K562 (cell line): ENCODE data around the gene OR2V2. TPM values are rescaled to one million over a fixed set of nuclear protein-coding genes. Genes with fewer than 3 reads are reported as not detected.

Source experiments
- ATAC-seq: fragments of 200-7000 bp; cut with Tn5 transposase; 3 replicates; pipeline ENCODE4 v1.9.1; 2020; ENCODE audit warnings: moderate library complexity
- BruUV-seq: library from RNA; stranded (reverse); fragments of 400-500 nt; replicated peaks from 2 replicates; lab custom pipeline; 2021; lab: Mats Ljungman, UMichigan
- CTCF ChIA-PET: fragments of 300-600 bp; formaldehyde crosslinking; extraction: SDS; loops from one replicate; lab custom pipeline; 2021; ENCODE audit warnings: low intra/inter-chr PET ratio; lab: Yijun Ruan, JAX
- POLR2A ChIA-PET: fragments of 300-600, 350-650 bp; sonication (Branson Sonifier 250); formaldehyde crosslinking; extraction: SDS; loops from one replicate; lab custom pipeline; 2021; ENCODE audit warnings: antibody characterized with exemption, inconsistent platforms; lab: Yijun Ruan, JAX
- DNase-seq, 4 experiments: peaks; one replicate each; pipeline versions ENCODE4 v3.0.0 to v3.0.0-alpha.2; 2011 to 2018; ENCODE audit warnings: low spot score in 3 of 4, mixed read lengths in 3 of 4; ENCODE audit errors: extremely low read depth in 1 of 4
- FAIRE-seq: peaks from 2 replicates; lab custom pipeline; 2011; peaks lifted over from hg19 to GRCh38; lab: Jason Lieb, UNC
- H2AFZ ChIP-seq: 2 replicates; pipeline ENCODE4 v1.6.0; 2011; ENCODE audit warnings: low read depth, low read length, control low read depth, inconsistent platforms
- H3K27ac ChIP-seq: fragments of 200-600 bp; 3 replicates; pipeline ENCODE4 v1.8.0; 2011; ENCODE audit warnings: low read depth, mild to moderate bottlenecking, control low read depth, inconsistent platforms, low read length, moderate library complexity, mixed read lengths; ENCODE audit errors: extremely low read depth
- H3K27me3 ChIP-seq, 2 experiments: fragments of 300-600 bp in 1 of 2; 2 replicates in 1 of 2; 3 replicates in 1 of 2; pipeline versions ENCODE4 v1.6.0 to v1.8.0; 2011; ENCODE audit warnings: inconsistent platforms in 2 of 2, low read length in 2 of 2, mild to moderate bottlenecking in 1 of 2, mixed read lengths in 1 of 2, moderate library complexity in 1 of 2; ENCODE audit not compliant: control insufficient read depth in 2 of 2, insufficient read depth in 2 of 2
- H3K36me3 ChIP-seq: fragments of 300-600 bp; 3 replicates; pipeline ENCODE4 v1.8.0; 2011; ENCODE audit warnings: mild to moderate bottlenecking, low read length, inconsistent platforms; ENCODE audit not compliant: control insufficient read depth, insufficient read depth
- H3K4me1 ChIP-seq, 2 experiments: fragments of 200-600 bp in 1 of 2; replicated peaks in 1 of 2; 2 replicates in 1 of 2; 3 replicates in 1 of 2; pipeline versions ENCODE4 v1.5.1 to v1.8.0; 2011; ENCODE audit warnings: inconsistent platforms in 2 of 2, low read length in 2 of 2, mild to moderate bottlenecking in 1 of 2, mixed read lengths in 1 of 2, moderate library complexity in 1 of 2; ENCODE audit not compliant: control insufficient read depth in 2 of 2, insufficient read depth in 2 of 2
- H3K4me2 ChIP-seq: 2 replicates; pipeline ENCODE4 v1.6.1; 2011; ENCODE audit warnings: low read length, control low read depth, inconsistent platforms, mixed read lengths; ENCODE audit not compliant: insufficient read depth
- H3K4me3 ChIP-seq: fragments of 200-600 bp; sonication (generic), shearing (Covaris generic); 2 replicates; pipeline ENCODE4 v1.5.1; 2016; ENCODE audit warnings: control low read depth, inconsistent platforms
- H3K79me2 ChIP-seq: fragments of 200-600 bp; 3 replicates; pipeline ENCODE4 v1.8.0; 2011; ENCODE audit warnings: low read length, inconsistent platforms; ENCODE audit not compliant: control insufficient read depth, insufficient read depth
- H3K9ac ChIP-seq, 2 experiments: 2 replicates each; pipeline versions ENCODE4 v1.6.0 to v1.6.1; 2011; ENCODE audit warnings: low read depth in 2 of 2, low read length in 2 of 2, control low read depth in 1 of 2, inconsistent platforms in 1 of 2, mild to moderate bottlenecking in 1 of 2, mixed read lengths in 1 of 2; ENCODE audit not compliant: insufficient read depth in 1 of 2
- H3K9me1 ChIP-seq: one replicate; pipeline ENCODE4 v1.6.0; 2011; ENCODE audit warnings: inconsistent platforms, mild to moderate bottlenecking, low read length, moderate library complexity; ENCODE audit not compliant: control insufficient read depth, insufficient read depth
- H3K9me3 ChIP-seq: replicated peaks from 2 replicates; pipeline ENCODE4 v1.5.1; 2011; ENCODE audit warnings: low read depth, low read length, inconsistent platforms; ENCODE audit not compliant: control insufficient read depth, insufficient read depth
- H4K20me1 ChIP-seq: replicated peaks from 2 replicates; pipeline ENCODE4 v1.6.1; 2011; ENCODE audit warnings: low read length, inconsistent platforms, mixed read lengths; ENCODE audit not compliant: control insufficient read depth, insufficient read depth
- ATF7 ChIP-seq: fragments of 450-650 bp; IDR thresholded peaks from 2 replicates; pipeline ENCODE4 v1.7.1; 2014; ENCODE audit warnings: mild to moderate bottlenecking, moderate library complexity
- CAMTA2 ChIP-seq: fragments of 250-450 bp; sonication (Bioruptor Pico); conservative IDR thresholded peaks from 2 replicates; pipeline ENCODE4 v1.5.1; 2022
- CBFB ChIP-seq: sonication (generic); formaldehyde crosslinking; IDR thresholded peaks from 2 replicates; pipeline ENCODE4 v1.4.0; 2020; ENCODE audit warnings: mild to moderate bottlenecking, missing genetic modification reagents
- CHCHD3 ChIP-seq: fragments of 250-450 bp; sonication (Bioruptor Pico); IDR thresholded peaks from 2 replicates; pipeline ENCODE4 v2.1.2; 2022; ENCODE audit warnings: mild to moderate bottlenecking
- MCM2 ChIP-seq: fragments of 450-650 bp; IDR thresholded peaks from 2 replicates; pipeline ENCODE4 v1.6.1; 2017; ENCODE audit warnings: low read depth, mild to moderate bottlenecking
- ZBTB9 ChIP-seq: fragments of 450-650 bp; formaldehyde crosslinking; IDR thresholded peaks from 2 replicates; pipeline ENCODE4 v1.4.0; 2020; ENCODE audit warnings: mild to moderate bottlenecking, moderate library complexity
- ZNF699 ChIP-seq: fragments of 250-450 bp; sonication (Bioruptor Pico); IDR thresholded peaks from 2 replicates; pipeline ENCODE4 v1.8.0; 2021; ENCODE audit warnings: mild to moderate bottlenecking, moderate library complexity; ENCODE audit not compliant: insufficient replicate concordance
- WGBS: fragments of 100-300 bp; shearing (Covaris generic); methylation state at CpG from one replicate; pipeline ENCODE4 v1.1.6; 2016; ENCODE audit warnings: low coverage, mixed read lengths; ENCODE audit not compliant: insufficient coverage; ENCODE audit errors: missing lambda C conversion rate; 5-methylcytosine and 5-hydroxymethylcytosine counted together
- in situ Hi-C: fragments of 300-500 bp; cut with MboI; formaldehyde crosslinking; loops from 4 replicates; pipeline ENCODE4 v1.15.0; 2018; ENCODE audit warnings: inconsistent platforms, mixed read lengths
- intact Hi-C: fragments of 100-400 bp; cut with micrococcal nuclease; formaldehyde crosslinking; loops from 2 replicates; pipeline ENCODE4 v1.14.2; 2022
- polyA plus RNA-seq, 8 experiments: library from polyadenylated mRNA; depleted of rRNA in 4 of 8; stranded (reverse) in 5 of 8; unstranded in 3 of 8; fragments of >200 nt; fragmentation: Nextera tagmentation in 2 of 8; fragmentation: Illumina TruSeq in 1 of 8; extraction: Ambion mirVana in 2 of 8; extraction: Trizol in 1 of 8; gene quantifications; 2 replicates each; pipeline versions ENCODE4 v1.2.1 to v1.2.3, GENCODE V29; 2011 to 2014; ENCODE audit warnings: inconsistent platforms in 1 of 8, missing spikeins in 1 of 8
- total RNA-seq, 7 experiments: library from RNA; depleted of rRNA in 6 of 7; stranded (reverse); fragments of >200 nt in 6 of 7; fragmentation: Illumina TruSeq in 2 of 7; extraction: Trizol in 2 of 7; gene quantifications; 2 replicates each; pipeline versions ENCODE4 v1.2.1 to v1.2.3, GENCODE V29; 2011 to 2021; ENCODE audit warnings: low replicate concordance in 1 of 7

The OR2V2 gene
- total and polyA plus RNA-seq, 9 of the 15 experiments (the other 6 are each of a cell fraction or from before 2014, with no cell fraction given), result 0.01 TPM; not detected in 8

DNA sequence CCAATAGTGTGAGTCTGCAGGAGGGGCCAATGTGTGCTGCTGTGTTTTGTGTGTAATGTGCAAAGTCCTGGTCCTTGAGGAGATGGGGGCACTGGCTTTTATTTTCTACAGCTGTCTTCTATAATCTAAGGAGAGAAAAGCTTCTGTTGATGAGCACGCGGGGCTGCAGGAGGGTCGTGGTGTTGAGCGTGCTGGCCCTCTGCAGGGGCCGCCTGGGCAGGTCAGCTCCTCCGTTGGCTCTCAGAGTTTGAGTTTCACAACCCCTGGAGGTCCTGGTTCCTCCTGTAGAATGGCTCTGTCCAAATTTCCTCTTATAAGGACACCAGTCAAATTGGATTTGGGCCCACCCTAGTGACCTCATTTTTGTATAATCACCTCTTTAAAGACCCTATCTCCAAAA is 29.0 kb upstream of the OR2V2 start:
- in situ Hi-C loops, result no loop called here
- 52% methylated on average over 6 of the region's 6 CpGs for WGBS
- Histone ChIP-seq H3K4me2 (no peak overlapping the region), H4K20me1 (no peaks in the 10 kb centered on the region), H3K36me3 (no peaks in the 10 kb centered on the region), H3K27ac (no peak overlapping the region), H3K27me3 (no peaks in the 10 kb centered on the region; a peak in 1 of 5 replicates), H3K9me1 (no peaks in the 10 kb centered on the region), H3K9me3 (no peaks in the 10 kb centered on the region), H3K79me2 (no peaks in the 10 kb centered on the region), H2AFZ (peak overlapping the region; percentile 14; the same call in 1 of the 2 replicates), H3K4me1 (peaks cover 3 to 18% of the 10 kb centered on the region in 2 experiments; a peak in 4 of 5 replicates), H3K4me3 (no peak overlapping the region), H3K9ac (no peak overlapping the region)
- intact Hi-C loops, result no loop called here
- DNase-seq (no peak), FAIRE-seq (no peak), ATAC-seq (no peak)
- POLR2A ChIA-PET, result interaction anchor here (0.6 to 1.8 kb wide), 4 partner anchors 10 to 471 kb away, joined by 3 to 7 read pairs (median 3); no protein-coding TSS in a partner anchor
- TF ChIP-seq ZNF699, result no peak
- TF ChIP-seq CBFB, result no peak
- no peak for TF ChIP-seq MCM2
- no peak for TF ChIP-seq CHCHD3 (CRISPR knock-in tag)
- TF ChIP-seq ATF7, result no peak
- no peak for TF ChIP-seq ZBTB9 (CRISPR knock-in tag)
- no peak for TF ChIP-seq CAMTA2 (CRISPR knock-in tag)
- CTCF ChIA-PET, result interaction anchor here (0.5 kb wide), 1 partner anchor 65 kb away, joined by 3 read pairs; no protein-coding TSS in a partner anchor
- no TSS peak for BruUV-seq
